Measurements from ENCODE around the gene CHRND.
A peak's percentile ranks its signal among the peaks of the same experiment; 100 is the strongest.

The CHRND gene

GRCh38 chr2:232539298-232540231 lies 13.6 kb downstream of the CHRND start, which contains the start of gene CHRNG:
TSS of gene CHRNG (plus strand) at chr2:232539692. CDS start at chr2:232539748, 56 bp downstream.
- peak in 4 of 10 donors; percentile 7 to 74 (median 66) for DNase-seq
- intact Hi-C loops (cut with DNase I): no loop called here

- DNase-seq: peak in 4 of 10 donors; percentile 2 to 70 (median 42)
- intact Hi-C loops (cut with DNase I): no loop called here
Observed at GRCh38 chr2:232540441-232541041, 14.6 kb downstream of the CHRND start.

GRCh38 chr2:232541195-232541960 lies 15.4 kb downstream of the CHRND start:
- peak in 3 of 10 donors; percentile 40 to 77 (median 64) for DNase-seq

DNA sequence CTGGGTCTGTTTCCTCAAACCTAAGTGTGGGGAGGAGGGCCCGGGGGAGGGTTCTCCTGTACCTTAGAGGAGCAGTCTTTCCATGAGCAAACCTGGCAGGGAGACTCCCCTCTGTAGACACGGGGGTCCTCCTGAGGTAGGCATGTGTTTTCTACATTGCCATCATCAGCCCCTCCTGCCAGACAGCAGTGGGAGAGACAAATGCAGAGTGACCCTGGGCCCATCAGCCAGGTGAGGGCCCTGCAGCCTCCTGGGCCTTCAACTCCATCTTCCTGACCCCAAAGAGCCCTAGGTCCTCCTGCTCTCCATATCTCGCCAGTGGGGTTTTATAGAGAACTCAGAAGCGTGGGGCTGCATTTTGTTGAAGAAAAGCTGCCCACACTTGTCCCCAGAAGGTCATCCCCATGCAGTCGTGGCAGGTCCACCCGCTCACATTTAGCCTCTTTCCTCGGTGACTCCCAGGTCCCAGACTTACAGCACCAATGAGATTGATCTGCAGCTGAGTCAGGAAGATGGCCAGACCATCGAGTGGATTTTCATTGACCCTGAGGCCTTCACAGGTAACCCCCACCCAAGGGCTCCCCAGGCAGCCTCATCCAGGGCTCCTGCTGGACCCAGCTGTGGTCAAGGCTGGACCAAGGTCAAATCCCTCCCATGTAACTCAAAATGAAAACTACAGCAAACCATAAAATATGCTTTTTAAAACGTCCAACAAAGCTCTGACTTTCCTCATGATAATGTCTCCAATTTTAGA lies 16.2 kb downstream of the CHRND start:
- DNase-seq: peak in 3 of 10 donors; percentile 29 to 62 (median 45)
- intact Hi-C loops (cut with DNase I): no loop called here

More at GRCh38 chr2:232541195-232541960, 15.4 kb downstream of the CHRND start:
- intact Hi-C loops (cut with DNase I): no loop called here

DNA sequence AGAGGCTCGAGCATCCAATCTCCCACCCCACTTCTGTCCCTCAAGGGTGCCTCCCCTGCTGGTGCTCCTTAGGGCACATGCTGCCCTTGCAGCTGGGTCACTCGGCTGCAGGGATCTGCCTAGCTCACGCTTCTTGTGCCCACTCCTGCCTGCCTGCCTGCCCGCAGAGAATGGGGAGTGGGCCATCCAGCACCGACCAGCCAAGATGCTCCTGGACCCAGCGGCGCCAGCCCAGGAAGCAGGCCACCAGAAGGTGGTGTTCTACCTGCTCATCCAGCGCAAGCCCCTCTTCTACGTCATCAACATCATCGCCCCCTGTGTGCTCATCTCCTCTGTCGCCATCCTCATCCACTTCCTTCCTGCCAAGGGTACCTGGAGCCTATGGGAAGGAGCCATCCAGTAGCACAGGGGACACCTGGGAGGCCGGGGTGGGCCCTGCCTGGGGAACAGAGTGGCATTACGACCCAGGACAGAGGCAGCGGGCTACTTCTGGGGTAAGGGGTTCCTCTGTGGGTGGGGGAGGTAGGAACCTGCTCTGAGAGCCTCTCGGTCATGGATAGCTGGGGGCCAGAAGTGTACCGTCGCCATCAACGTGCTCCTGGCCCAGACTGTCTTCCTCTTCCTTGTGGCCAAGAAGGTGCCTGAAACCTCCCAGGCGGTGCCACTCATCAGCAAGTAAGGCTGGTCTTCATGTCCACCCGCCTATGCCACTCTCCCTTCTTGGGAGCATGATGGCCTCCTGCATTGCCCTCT lies 16.9 kb downstream of the CHRND start:
- DNase-seq: peak in 3 of 10 donors; percentile 39 to 67 (median 62)
- intact Hi-C loops (cut with DNase I): no loop called here

DNA sequence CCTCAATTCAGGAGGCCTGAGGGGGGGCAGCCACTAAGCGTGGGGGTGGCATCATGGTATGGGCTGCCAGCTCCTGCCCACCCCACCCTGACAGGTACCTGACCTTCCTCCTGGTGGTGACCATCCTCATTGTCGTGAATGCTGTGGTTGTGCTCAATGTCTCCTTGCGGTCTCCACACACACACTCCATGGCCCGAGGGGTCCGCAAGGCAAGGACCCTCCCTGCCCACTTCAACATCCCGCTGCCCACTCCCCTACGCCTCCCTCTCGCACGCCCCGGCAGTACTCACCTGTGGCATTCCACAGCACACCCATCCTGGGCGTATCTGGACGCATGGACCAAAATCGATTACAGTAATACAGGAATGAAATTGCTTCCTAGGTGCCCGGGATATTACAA lies 17.5 kb downstream of the CHRND start:
- intact Hi-C loops (cut with DNase I): no loop called here
- peak in 1 of 10 donors; percentile 66 for DNase-seq

- peak in 2 of 10 donors; percentile 75 to 81 for DNase-seq
- intact Hi-C loops (cut with DNase I): no loop called here
Observed at GRCh38 chr2:232543928-232544631, 18.1 kb downstream of the CHRND start.

DNA sequence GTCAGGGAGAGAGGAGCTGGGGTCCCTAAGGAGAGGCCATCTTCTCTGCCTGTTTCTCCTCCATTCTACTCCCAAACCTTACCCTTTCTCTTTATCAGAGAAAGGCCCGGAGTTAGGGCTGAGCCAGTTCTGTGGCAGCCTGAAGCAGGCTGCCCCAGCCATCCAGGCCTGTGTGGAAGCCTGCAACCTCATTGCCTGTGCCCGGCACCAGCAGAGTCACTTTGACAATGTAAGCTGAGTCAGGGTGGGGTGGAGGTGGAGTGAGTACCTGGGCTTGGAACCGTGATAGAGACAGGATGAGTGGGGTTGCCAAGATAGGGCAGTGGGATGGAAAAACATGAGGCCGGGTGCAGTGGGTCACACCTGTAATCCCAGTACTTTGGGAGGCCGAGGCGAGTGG lies 18.7 kb downstream of the CHRND start:
- intact Hi-C loops (cut with DNase I): no loop called here
- DNase-seq: peak in 1 of 10 donors; percentile 69

- DNase-seq: peak in 2 of 10 donors; percentile 63 to 70
- intact Hi-C loops (cut with DNase I): no loop called here
Observed at GRCh38 chr2:232545511-232546375, 19.8 kb downstream of the CHRND start.

GRCh38 chr2:232547991-232548390 lies 22.0 kb downstream of the CHRND start:
- DNase-seq: no peak
- intact Hi-C loops (cut with DNase I): no loop called here

- DNase-seq: peak in 1 of 10 donors; percentile 12
Observed at GRCh38 chr2:232549655-232550353, 23.8 kb downstream of the CHRND start.

DNA sequence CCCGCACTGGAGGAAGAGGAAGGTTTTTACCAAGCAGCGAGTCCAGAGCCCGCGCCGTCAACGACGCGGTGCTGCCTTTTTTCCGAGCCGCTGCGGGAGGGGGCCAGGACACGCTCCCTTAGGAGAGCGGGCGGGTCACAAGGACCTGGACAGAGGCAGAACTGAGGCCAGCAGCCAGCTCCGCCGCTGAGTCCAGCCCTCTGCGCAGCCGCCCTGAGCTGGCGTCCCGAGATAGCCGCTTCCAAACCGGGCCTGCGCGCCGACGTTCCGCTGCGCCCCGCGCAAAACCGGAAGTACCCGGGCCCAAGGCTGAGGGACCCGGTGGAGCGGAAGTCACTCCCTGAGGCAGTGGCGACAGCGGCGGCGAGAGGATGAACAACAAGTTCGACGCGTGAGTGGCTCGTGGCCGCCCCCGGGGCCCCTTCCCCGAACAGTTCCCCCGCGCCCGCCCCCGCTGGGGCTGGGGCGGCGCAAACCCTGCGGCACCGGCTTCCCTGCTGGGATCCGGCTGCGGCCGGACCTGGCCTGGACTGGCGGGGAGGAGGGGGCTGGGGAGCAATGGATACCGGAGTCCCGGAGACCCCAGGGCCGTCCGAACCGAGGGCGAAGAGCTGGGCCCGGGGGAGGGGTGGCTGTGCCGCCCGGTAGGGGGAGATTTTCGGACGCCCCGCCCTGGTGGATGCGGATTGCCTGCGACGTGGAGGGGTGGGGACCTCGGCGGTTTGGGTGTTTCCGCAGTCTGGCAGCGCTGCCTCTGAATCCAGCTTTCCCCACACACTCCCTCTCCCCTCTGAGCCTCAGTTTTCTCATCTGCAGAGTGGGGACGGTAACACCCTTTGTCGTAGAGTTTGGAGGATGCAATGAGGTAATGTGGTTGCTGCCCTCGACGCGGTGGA lies 24.6 kb downstream of the CHRND start, which contains the start of the genes EIF4E2 and TIGD1:
Gene EIF4E2, plus strand, starts transcription at position 336 of the 896 bp plus-strand sequence. Its CDS starts 36 bp downstream, at position 372.
Gene TIGD1, minus strand, starts transcription at position 204 of the 896 bp plus-strand sequence. CDS start 675 bp downstream, outside the sequence.
- intact Hi-C loops (cut with DNase I): loop anchor here (5.0 kb wide), 1 partner anchor 147 kb away; the partner anchor contains the start of gene GIGYF2

More at GRCh38 chr2:232549655-232550353, 23.8 kb downstream of the CHRND start:
- intact Hi-C loops (cut with DNase I): loop anchor here (5.0 kb wide), 1 partner anchor 147 kb away; the partner anchor contains the start of gene GIGYF2

GRCh38 chr2:232551250-232551638 lies 25.3 kb downstream of the CHRND start:
- peak in 1 of 10 donors; percentile 42 for DNase-seq
- intact Hi-C loops (cut with DNase I): loop anchor here (5.0 kb wide), 1 partner anchor 146 kb away; the partner anchor contains the start of gene GIGYF2

More for the DNA sequence above, 24.6 kb downstream of the CHRND start, which contains the start of the genes EIF4E2 and TIGD1:
- peak; percentile 91 to 99 (median 94) for DNase-seq

- DNase-seq: no peak
- intact Hi-C loops (cut with DNase I): loop anchor here (5.0 kb wide), 1 partner anchor 146 kb away; the partner anchor contains the start of gene GIGYF2
Observed at GRCh38 chr2:232551776-232552175, 25.8 kb downstream of the CHRND start.

GRCh38 chr2:232556426-232556825 lies 30.5 kb downstream of the CHRND start:
- intact Hi-C loops (cut with DNase I): no loop called here
- DNase-seq: no peak
